Suprapubic skin (tissue), 4 donors: ENCODE data around the gene KLHL29. TPM values are rescaled to one million over a fixed set of nuclear protein-coding genes. Genes with fewer than 3 reads are reported as not detected.

Experiments used
- DNase-seq, 2 donors: peaks; one replicate each; pipeline ENCODE4 v3.0.0-alpha.2; 2019; ENCODE audit warnings: low spot score in 2 of 2
- H3K27ac ChIP-seq: fragments of 200-600 bp; sonication (generic); one replicate; pipeline ENCODE4 v1.5.1; 2019
- H3K27me3 ChIP-seq: fragments of 200-600 bp; sonication (generic); one replicate; pipeline ENCODE4 v1.5.1; 2019
- H3K36me3 ChIP-seq: fragments of 200-600 bp; sonication (generic); one replicate; pipeline ENCODE4 v1.5.1; 2019
- H3K4me1 ChIP-seq: fragments of 200-600 bp; sonication (generic); one replicate; pipeline ENCODE4 v1.5.1; 2019
- H3K4me3 ChIP-seq: fragments of 200-600 bp; sonication (generic); one replicate; pipeline ENCODE4 v1.5.1; 2019; ENCODE audit warnings: mild to moderate bottlenecking
- H3K9me3 ChIP-seq: fragments of 200-600 bp; sonication (generic); one replicate; pipeline ENCODE4 v1.5.1; 2019
- CTCF ChIP-seq, 2 donors: fragments of 200-600 bp in 1 of 2; fragments of 450-650 bp in 1 of 2; sonication (generic) in 1 of 2; IDR thresholded peaks; one replicate each; pipeline ENCODE4 v1.5.1; 2016 to 2019; ENCODE audit warnings: antibody characterized with exemption in 2 of 2, mild to moderate bottlenecking in 1 of 2, moderate library complexity in 1 of 2
- EP300 ChIP-seq: sonication (generic); formaldehyde crosslinking; IDR thresholded peaks from one replicate; pipeline ENCODE4 v1.6.1; 2017; ENCODE audit warnings: antibody characterized with exemption
- POLR2A ChIP-seq, 2 donors: fragments of 450-650 bp; IDR thresholded peaks; one replicate each; pipeline ENCODE4 v1.6.1; 2017; ENCODE audit warnings: antibody characterized with exemption in 2 of 2, mild to moderate bottlenecking in 2 of 2, moderate library complexity in 2 of 2
- POLR2AphosphoS5 ChIP-seq, 3 donors: sonication (generic); formaldehyde crosslinking; IDR thresholded peaks; one replicate each; pipeline ENCODE4 v1.6.1; 2017; ENCODE audit warnings: antibody characterized with exemption in 3 of 3
- WGBS: methylation state at CpG from one replicate; pipeline ENCODE4 v1.1.5; 2018; 5-methylcytosine and 5-hydroxymethylcytosine counted together
- total RNA-seq, 4 donors: library from RNA; depleted of rRNA; stranded (reverse); fragments of >200 nt; gene quantifications; one replicate each; pipeline ENCODE4 v1.1.0, GENCODE V29; 2016

The KLHL29 gene
- total RNA-seq, 4 donors from 2014 or later: 17.1 to 30.8 (median 20.7) TPM

- no peak for TF ChIP-seq EP300
- TF ChIP-seq CTCF (IDR thresholded peaks at IDR 0.05): no peak
- no peak for TF ChIP-seq POLR2AphosphoS5 (IDR thresholded peaks at IDR 0.05)
- no peak for TF ChIP-seq POLR2A (IDR thresholded peaks at IDR 0.05)
- H3K4me1 ChIP-seq: no peaks in the 10 kb centered on the region
- H3K4me3 ChIP-seq: no peak overlapping the region
- no peaks in the 10 kb centered on the region for H3K9me3 ChIP-seq
- H3K36me3 ChIP-seq: peaks cover 25% of the 10 kb centered on the region
- no peaks in the 10 kb centered on the region for H3K27me3 ChIP-seq
- WGBS: 100% methylated on average over 16 of the region's 24 CpGs
- no peak for DNase-seq
- H3K27ac ChIP-seq: no peak overlapping the region
Observed at GRCh38 chr2:23642516-23642915, 257.5 kb downstream of the KLHL29 start.

- no peak overlapping the region for H3K4me3 ChIP-seq
- WGBS: 36% methylated on average over 10 of the region's 10 CpGs
- no peak for DNase-seq
- no peaks in the 10 kb centered on the region for H3K9me3 ChIP-seq
- H3K36me3 ChIP-seq: peaks cover 27% of the 10 kb centered on the region
- H3K27ac ChIP-seq: no peak overlapping the region
- no peaks in the 10 kb centered on the region for H3K4me1 ChIP-seq
- TF ChIP-seq POLR2A (IDR thresholded peaks at IDR 0.05) (no peak), POLR2AphosphoS5 (IDR thresholded peaks at IDR 0.05) (no peak)
- H3K27me3 ChIP-seq: no peaks in the 10 kb centered on the region
Observed at GRCh38 chr2:23645230-23645808, 260.3 kb downstream of the KLHL29 start.

GRCh38 chr2:23647563-23647962, 262.6 kb downstream of the KLHL29 start:
- Histone ChIP-seq H3K36me3 (peaks cover 16% of the 10 kb centered on the region), H3K27ac (no peak overlapping the region), H3K9me3 (no peaks in the 10 kb centered on the region), H3K27me3 (no peaks in the 10 kb centered on the region), H3K4me1 (no peaks in the 10 kb centered on the region), H3K4me3 (no peak overlapping the region)
- 94% methylated on average over 13 of the region's 13 CpGs for WGBS
- DNase-seq: no peak
- TF ChIP-seq EP300 (no peak), CTCF (IDR thresholded peaks at IDR 0.05) (no peak), POLR2A (IDR thresholded peaks at IDR 0.05) (no peak), POLR2AphosphoS5 (IDR thresholded peaks at IDR 0.05) (no peak)

GRCh38 chr2:23649303-23649702, 264.3 kb downstream of the KLHL29 start:
- Histone ChIP-seq H3K27ac (no peak overlapping the region), H3K36me3 (peaks cover 7% of the 10 kb centered on the region), H3K27me3 (no peaks in the 10 kb centered on the region), H3K9me3 (no peaks in the 10 kb centered on the region), H3K4me3 (no peak overlapping the region), H3K4me1 (no peaks in the 10 kb centered on the region)
- TF ChIP-seq POLR2AphosphoS5 (IDR thresholded peaks at IDR 0.05) (no peak), POLR2A (IDR thresholded peaks at IDR 0.05) (no peak), CTCF (IDR thresholded peaks at IDR 0.05) (no peak), EP300 (no peak)
- no peak for DNase-seq
- WGBS: 98% methylated on average over 6 of the region's 10 CpGs

GRCh38 chr2:23649819-23650218, 264.8 kb downstream of the KLHL29 start:
- no peaks in the 10 kb centered on the region for H3K4me1 ChIP-seq
- no peak for DNase-seq
- H3K27me3 ChIP-seq: no peaks in the 10 kb centered on the region
- peaks cover 7% of the 10 kb centered on the region for H3K36me3 ChIP-seq
- H3K27ac ChIP-seq: no peak overlapping the region
- WGBS: 46% methylated on average over 2 of the region's 7 CpGs
- TF ChIP-seq EP300: no peak
- no peak for TF ChIP-seq CTCF (IDR thresholded peaks at IDR 0.05)
- no peak for TF ChIP-seq POLR2A (IDR thresholded peaks at IDR 0.05)
- no peak for TF ChIP-seq POLR2AphosphoS5 (IDR thresholded peaks at IDR 0.05)
- no peak overlapping the region for H3K4me3 ChIP-seq
- H3K9me3 ChIP-seq: no peaks in the 10 kb centered on the region
